BE2C (cell line): ENCODE data around the gene PLA2R1.

Experiments
- DNase-seq: peaks from one replicate; pipeline ENCODE4 v3.0.0-alpha.2; 2020
- H3K27me3 ChIP-seq: fragments of 250-450 bp; sonication (Bioruptor Pico); 2 replicates; pipeline ENCODE4 v1.5.1; 2020; ENCODE audit warnings: mild to moderate bottlenecking
- H3K36me3 ChIP-seq: fragments of 250-450 bp; sonication (Bioruptor Pico); 2 replicates; pipeline ENCODE4 v1.5.1; 2020; ENCODE audit warnings: mild to moderate bottlenecking
- H3K4me1 ChIP-seq: fragments of 250-450 bp; sonication (Bioruptor Pico); 2 replicates; pipeline ENCODE4 v1.5.1; 2020
- H3K4me3 ChIP-seq: 2 replicates; pipeline ENCODE4 v1.5.1; 2011; ENCODE audit warnings: low read depth, low read length
- H3K9me3 ChIP-seq: fragments of 250-450 bp; sonication (Bioruptor Pico); 2 replicates; pipeline ENCODE4 v1.5.1; 2020
- TF ChIP-seq, protein P1 (sequence below): IDR thresholded peaks from 2 replicates; pipeline ENCODE4 v1.5.1; 2012; ENCODE audit warnings: mild to moderate bottlenecking, low read depth, low read length

PLA2R1 gene

DNA sequence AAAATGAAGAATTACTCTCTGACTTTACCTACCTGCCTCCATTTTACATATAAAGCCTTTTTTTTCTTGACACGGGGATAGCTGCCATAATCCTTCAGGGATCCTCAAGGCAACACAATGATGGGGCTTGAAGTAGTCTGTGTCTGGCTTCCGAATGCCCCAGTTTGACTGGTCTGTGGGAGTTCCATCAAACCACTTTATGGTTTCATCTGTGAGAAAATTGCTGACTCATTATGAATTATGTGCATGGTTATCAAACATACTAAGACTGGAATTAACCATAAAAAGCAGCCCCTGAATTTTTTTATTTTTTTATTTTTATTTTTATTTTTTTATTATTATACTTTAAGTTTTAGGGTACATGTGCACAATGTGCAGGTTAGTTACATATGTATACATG lies 117.5 kb downstream of the PLA2R1 start:
- Histone ChIP-seq H3K9me3 (no peaks in the 10 kb centered on the region), H3K4me1 (no peaks in the 10 kb centered on the region), H3K4me3 (no peak overlapping the region), H3K27me3 (no peaks in the 10 kb centered on the region), H3K36me3 (no peaks in the 10 kb centered on the region)
- DNase-seq = no peak
- TF ChIP-seq, protein P1, sequence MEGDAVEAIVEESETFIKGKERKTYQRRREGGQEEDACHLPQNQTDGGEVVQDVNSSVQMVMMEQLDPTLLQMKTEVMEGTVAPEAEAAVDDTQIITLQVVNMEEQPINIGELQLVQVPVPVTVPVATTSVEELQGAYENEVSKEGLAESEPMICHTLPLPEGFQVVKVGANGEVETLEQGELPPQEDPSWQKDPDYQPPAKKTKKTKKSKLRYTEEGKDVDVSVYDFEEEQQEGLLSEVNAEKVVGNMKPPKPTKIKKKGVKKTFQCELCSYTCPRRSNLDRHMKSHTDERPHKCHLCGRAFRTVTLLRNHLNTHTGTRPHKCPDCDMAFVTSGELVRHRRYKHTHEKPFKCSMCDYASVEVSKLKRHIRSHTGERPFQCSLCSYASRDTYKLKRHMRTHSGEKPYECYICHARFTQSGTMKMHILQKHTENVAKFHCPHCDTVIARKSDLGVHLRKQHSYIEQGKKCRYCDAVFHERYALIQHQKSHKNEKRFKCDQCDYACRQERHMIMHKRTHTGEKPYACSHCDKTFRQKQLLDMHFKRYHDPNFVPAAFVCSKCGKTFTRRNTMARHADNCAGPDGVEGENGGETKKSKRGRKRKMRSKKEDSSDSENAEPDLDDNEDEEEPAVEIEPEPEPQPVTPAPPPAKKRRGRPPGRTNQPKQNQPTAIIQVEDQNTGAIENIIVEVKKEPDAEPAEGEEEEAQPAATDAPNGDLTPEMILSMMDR = no peak

DNA sequence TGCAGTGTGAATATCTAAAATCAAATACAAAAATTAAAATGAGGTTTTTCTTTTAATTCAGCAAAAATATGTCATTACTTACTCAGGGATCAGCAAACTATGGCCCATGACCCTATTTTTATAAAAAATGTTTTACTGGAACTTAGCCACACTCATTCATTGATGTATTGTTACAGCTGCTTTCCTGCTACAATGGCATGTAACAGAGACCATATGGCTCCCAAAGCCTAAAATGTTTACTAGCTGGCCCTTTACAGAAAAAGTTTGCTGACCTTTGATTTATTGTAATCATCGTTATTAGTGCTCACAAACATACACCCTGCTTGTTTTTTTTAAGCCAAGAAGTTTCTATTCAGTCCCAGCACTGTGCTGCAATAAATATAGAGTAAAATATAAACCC lies 120.3 kb downstream of the PLA2R1 start:
- no peak overlapping the region for H3K4me3 ChIP-seq
- H3K4me1 ChIP-seq = no peaks in the 10 kb centered on the region
- TF ChIP-seq, protein P1 = no peak
- H3K9me3 ChIP-seq = no peaks in the 10 kb centered on the region
- no peak for DNase-seq
- no peaks in the 10 kb centered on the region for H3K27me3 ChIP-seq
- H3K36me3 ChIP-seq = no peaks in the 10 kb centered on the region

DNA sequence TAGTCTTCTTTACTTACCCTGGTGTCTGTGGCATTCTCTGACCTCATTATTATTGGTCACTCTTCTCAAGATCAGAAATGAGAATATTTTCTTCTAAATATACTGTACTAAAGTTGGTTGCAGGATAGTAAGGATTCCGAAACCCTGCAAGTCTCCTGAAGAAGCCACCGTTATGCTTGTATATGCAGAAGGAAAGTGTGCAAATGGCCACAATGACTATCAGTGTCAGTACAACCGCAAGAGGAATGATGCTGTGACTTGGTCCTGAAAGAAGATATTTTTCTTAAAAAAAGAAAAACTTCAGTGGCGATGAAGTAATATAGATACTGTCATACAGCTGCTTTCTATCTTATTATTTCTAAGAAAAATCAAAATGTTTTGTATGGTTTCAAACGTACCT lies 120.7 kb downstream of the PLA2R1 start:
- no peak overlapping the region for H3K4me3 ChIP-seq

DNA sequence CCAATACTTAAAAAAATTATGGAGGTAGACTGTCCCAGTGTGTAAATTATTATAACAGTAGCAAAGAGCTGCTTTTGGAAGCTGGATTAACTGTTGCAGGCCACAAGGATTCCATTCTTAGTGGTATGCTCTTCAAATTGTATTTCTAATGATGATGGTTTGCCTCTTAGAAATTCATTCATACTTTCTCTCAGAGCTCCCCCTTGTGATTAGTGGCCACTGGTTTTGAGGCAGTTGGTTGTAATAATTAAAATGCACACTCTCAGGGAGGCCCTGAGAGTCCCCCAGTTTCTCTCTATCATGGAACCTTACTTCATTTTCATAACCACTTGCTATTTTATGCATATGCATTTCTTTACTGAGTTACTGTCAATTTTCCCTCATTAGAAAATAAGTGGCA lies 122.5 kb downstream of the PLA2R1 start:
- DNase-seq = peak; percentile 11
- Histone ChIP-seq H3K27me3 (no peaks in the 10 kb centered on the region), H3K9me3 (no peaks in the 10 kb centered on the region), H3K36me3 (no peaks in the 10 kb centered on the region), H3K4me3 (no peak overlapping the region), H3K4me1 (no peaks in the 10 kb centered on the region)
- TF ChIP-seq, protein P1 = peak; percentile 34

More for the DNA sequence above, 120.7 kb downstream of the PLA2R1 start:
- Histone ChIP-seq H3K36me3 (no peaks in the 10 kb centered on the region), H3K9me3 (no peaks in the 10 kb centered on the region), H3K4me1 (no peaks in the 10 kb centered on the region), H3K27me3 (no peaks in the 10 kb centered on the region)
- TF ChIP-seq, protein P1 = no peak
- DNase-seq = no peak

DNA sequence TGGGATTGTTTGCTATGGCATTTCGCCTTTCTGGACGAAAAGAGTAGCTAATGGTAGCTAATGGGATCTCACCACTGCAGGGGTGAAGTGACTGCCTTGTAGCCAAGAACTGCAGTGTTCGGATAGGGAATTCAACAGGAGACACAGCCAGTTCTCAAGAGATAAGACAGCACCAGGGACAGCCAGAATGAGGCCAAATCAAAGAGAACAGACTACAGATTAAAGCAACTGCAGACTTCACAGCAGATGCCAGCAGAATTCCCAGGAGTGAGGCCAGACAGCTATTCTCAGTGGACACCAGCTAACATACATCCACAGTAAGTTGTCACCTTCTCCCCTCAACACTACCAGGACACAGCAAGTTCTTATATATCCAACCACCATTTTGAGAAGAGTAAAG lies 124.0 kb downstream of the PLA2R1 start:
- H3K4me3 ChIP-seq = no peak overlapping the region
- H3K36me3 ChIP-seq = no peaks in the 10 kb centered on the region
- TF ChIP-seq, protein P1 = no peak
- DNase-seq = peak; percentile 42
- H3K27me3 ChIP-seq = no peaks in the 10 kb centered on the region
- no peaks in the 10 kb centered on the region for H3K9me3 ChIP-seq
- H3K4me1 ChIP-seq = no peaks in the 10 kb centered on the region

DNA sequence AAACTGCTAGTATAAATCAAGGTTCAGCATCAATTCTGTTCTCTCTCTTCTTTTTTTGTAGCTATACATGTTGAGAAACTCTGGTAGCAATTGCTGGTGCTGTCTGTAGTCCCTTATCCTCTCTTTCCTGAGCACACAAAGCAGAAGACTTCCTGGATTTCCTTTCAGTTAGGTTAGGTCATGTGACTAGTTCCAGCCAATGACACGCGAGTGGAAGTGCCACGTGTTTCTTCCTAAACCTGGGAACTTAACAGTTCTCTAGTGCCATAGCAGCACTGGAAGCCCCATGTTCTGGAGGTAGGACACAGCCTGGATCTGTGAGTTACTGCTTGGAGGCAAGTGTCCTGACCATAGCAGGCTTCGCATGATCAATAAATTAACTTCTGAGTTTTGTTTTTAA lies 125.9 kb downstream of the PLA2R1 start:
- no peaks in the 10 kb centered on the region for H3K36me3 ChIP-seq
- no peaks in the 10 kb centered on the region for H3K27me3 ChIP-seq
- no peak overlapping the region for H3K4me3 ChIP-seq
- H3K9me3 ChIP-seq = no peaks in the 10 kb centered on the region
- H3K4me1 ChIP-seq = no peaks in the 10 kb centered on the region
- TF ChIP-seq, protein P1 = no peak
- DNase-seq = peak; percentile 25
